Fibroblast of the conjunctiva (primary cell): ENCODE data around the gene ST3GAL3.
"Not testable (repeated sequence)": the region's sequence is repeated elsewhere in the genome, so short reads cannot be mapped to it uniquely, and the experiment has no call there.

Source experiments
- DNase-seq: peaks from one replicate; pipeline ENCODE4 v3.0.0-alpha.2; 2010; ENCODE audit warnings: low read depth

Gene ST3GAL3

GRCh38 chr1:43757343-43758053, 50.2 kb downstream of the ST3GAL3 start:
- DNase-seq = no peak

GRCh38 chr1:43760745-43761317, 53.5 kb downstream of the ST3GAL3 start:
- no peak for DNase-seq

GRCh38 chr1:43763497-43763973, 56.2 kb downstream of the ST3GAL3 start:
- peak; percentile 92 for DNase-seq

GRCh38 chr1:43764581-43764980, 57.2 kb downstream of the ST3GAL3 start:
- DNase-seq = no peak

- DNase-seq = no peak
These were observed 58.9 kb downstream of the ST3GAL3 start for GRCh38 chr1:43766086-43766784.

- no peak for DNase-seq
These were observed 59.6 kb downstream of the ST3GAL3 start for GRCh38 chr1:43766818-43767525.

GRCh38 chr1:43768168-43768567, 60.8 kb downstream of the ST3GAL3 start:
- DNase-seq = no peak

GRCh38 chr1:43769350-43769908, 62.1 kb downstream of the ST3GAL3 start:
- DNase-seq = no peak

GRCh38 chr1:43770111-43770510, 62.8 kb downstream of the ST3GAL3 start:
- no peak for DNase-seq

GRCh38 chr1:43772978-43773377, 65.6 kb downstream of the ST3GAL3 start:
- DNase-seq = no peak

GRCh38 chr1:43773821-43774220, 66.5 kb downstream of the ST3GAL3 start:
- peak; percentile 9 for DNase-seq

- DNase-seq = peak; percentile 55
These were observed 67.0 kb downstream of the ST3GAL3 start for GRCh38 chr1:43774359-43774758.

- peak; percentile 80 for DNase-seq
These were observed 68.9 kb downstream of the ST3GAL3 start for GRCh38 chr1:43776043-43776761.

GRCh38 chr1:43777916-43778315, 70.6 kb downstream of the ST3GAL3 start:
- not testable (repeated sequence) for DNase-seq

- no peak for DNase-seq
These were observed 71.9 kb downstream of the ST3GAL3 start for GRCh38 chr1:43779266-43779665.

GRCh38 chr1:43779805-43780403, 72.6 kb downstream of the ST3GAL3 start:
- no peak for DNase-seq

GRCh38 chr1:43781574-43781973, 74.2 kb downstream of the ST3GAL3 start:
- DNase-seq = no peak

- no peak for DNase-seq
These were observed 75.8 kb downstream of the ST3GAL3 start for GRCh38 chr1:43783096-43783670.

- no peak for DNase-seq
These were observed 76.4 kb downstream of the ST3GAL3 start for GRCh38 chr1:43783671-43784205.

- no peak for DNase-seq
These were observed 79.0 kb downstream of the ST3GAL3 start for GRCh38 chr1:43786201-43786958.
